KBM-7 (cell line): ENCODE measurements around the gene ULBP3.

Experiments used
- DNase-seq: peaks from one replicate; pipeline ENCODE4 v3.0.0-alpha.2; 2015
- in situ Hi-C: fragments of 300-500 bp; cut with MboI; formaldehyde crosslinking; loops from 2 replicates; pipeline ENCODE4 v1.14.3; 2020; ENCODE audit warnings: low sequenced_read_pairs, low pct_unique_long_range_greater_than_20kb, mixed read lengths

ULBP3 gene

GRCh38 chr6:150048099-150048498, 20.8 kb downstream of the ULBP3 start:
- in situ Hi-C loops, result no loop called here
- DNase-seq, result no peak

GRCh38 chr6:150046943-150047342, 22.0 kb downstream of the ULBP3 start:
- DNase-seq, result no peak
- in situ Hi-C loops, result no loop called here

- in situ Hi-C loops, result no loop called here
- no peak for DNase-seq
These were observed 24.2 kb downstream of the ULBP3 start for GRCh38 chr6:150044621-150045145.

GRCh38 chr6:150043501-150044412, 25.2 kb downstream of the ULBP3 start:
- no peak for DNase-seq
- in situ Hi-C loops, result no loop called here

- no peak for DNase-seq
- in situ Hi-C loops, result no loop called here
These were observed 25.8 kb downstream of the ULBP3 start for GRCh38 chr6:150043096-150043495.

GRCh38 chr6:150038202-150039062, 30.5 kb downstream of the ULBP3 start:
- in situ Hi-C loops, result no loop called here
- DNase-seq, result no peak

GRCh38 chr6:150037526-150038201, 31.3 kb downstream of the ULBP3 start:
- in situ Hi-C loops, result no loop called here
- no peak for DNase-seq

- in situ Hi-C loops, result no loop called here
- no peak for DNase-seq
These were observed 32.8 kb downstream of the ULBP3 start for GRCh38 chr6:150036081-150036480.

- in situ Hi-C loops, result no loop called here
- no peak for DNase-seq
These were observed 35.6 kb downstream of the ULBP3 start for GRCh38 chr6:150033207-150033771.

GRCh38 chr6:150032598-150032997, 36.3 kb downstream of the ULBP3 start:
- in situ Hi-C loops, result no loop called here
- no peak for DNase-seq

- in situ Hi-C loops, result no loop called here
- no peak for DNase-seq
These were observed 38.3 kb downstream of the ULBP3 start for GRCh38 chr6:150030611-150031010.

GRCh38 chr6:150029749-150030148, 39.2 kb downstream of the ULBP3 start:
- in situ Hi-C loops, result no loop called here
- no peak for DNase-seq

GRCh38 chr6:150029276-150029675, 39.6 kb downstream of the ULBP3 start:
- in situ Hi-C loops, result no loop called here
- DNase-seq, result no peak

- DNase-seq, result no peak
- in situ Hi-C loops, result no loop called here
These were observed 40.1 kb downstream of the ULBP3 start for GRCh38 chr6:150028799-150029198.

- no peak for DNase-seq
- in situ Hi-C loops, result no loop called here
These were observed 40.9 kb downstream of the ULBP3 start for GRCh38 chr6:150027806-150028565.

GRCh38 chr6:150026976-150027805, 41.7 kb downstream of the ULBP3 start:
- DNase-seq, result no peak
- in situ Hi-C loops, result no loop called here

GRCh38 chr6:150025201-150025917, 43.6 kb downstream of the ULBP3 start, which contains the start of gene RAET1L:
Gene RAET1L (minus strand): TSS chr6:150025532. CDS start chr6:150025471, 61 bp downstream.
- DNase-seq, result no peak
- in situ Hi-C loops, result no loop called here
